HG03108 (cell line): ENCODE results near the gene PRKAG2.

Experiments
- ATAC-seq: cut with Tn5 transposase; IDR thresholded peaks from one replicate; pipeline ENCODE4 v1.9.1; 2021; ENCODE audit warnings: moderate library complexity; ENCODE audit not compliant: unreplicated experiment

The PRKAG2 gene

GRCh38 chr7:151631953-151632749 lies 244.8 kb downstream of the PRKAG2 start:
- peak; percentile 64 for ATAC-seq

GRCh38 chr7:151631570-151631952 lies 245.4 kb downstream of the PRKAG2 start:
- ATAC-seq = peak; percentile 23

GRCh38 chr7:151630851-151631569 lies 245.9 kb downstream of the PRKAG2 start:
- no peak for ATAC-seq

- ATAC-seq = no peak
These were observed 246.6 kb downstream of the PRKAG2 start for GRCh38 chr7:151630358-151630757.

- no peak for ATAC-seq
These were observed 247.1 kb downstream of the PRKAG2 start for GRCh38 chr7:151629713-151630272.

GRCh38 chr7:151628846-151629604 lies 247.9 kb downstream of the PRKAG2 start:
- no peak for ATAC-seq

- no peak for ATAC-seq
These were observed 250.3 kb downstream of the PRKAG2 start for GRCh38 chr7:151626422-151627115.

GRCh38 chr7:151625606-151626005 lies 251.3 kb downstream of the PRKAG2 start:
- no peak for ATAC-seq

GRCh38 chr7:151624246-151624928 lies 252.5 kb downstream of the PRKAG2 start:
- ATAC-seq = no peak

GRCh38 chr7:151623766-151624165 lies 253.1 kb downstream of the PRKAG2 start:
- ATAC-seq = no peak

- ATAC-seq = no peak
These were observed 255.0 kb downstream of the PRKAG2 start for GRCh38 chr7:151621961-151622360.

- no peak for ATAC-seq
These were observed 260.3 kb downstream of the PRKAG2 start for GRCh38 chr7:151616443-151617213.

GRCh38 chr7:151615784-151616183 lies 261.1 kb downstream of the PRKAG2 start:
- ATAC-seq = no peak

GRCh38 chr7:151615058-151615457 lies 261.9 kb downstream of the PRKAG2 start:
- ATAC-seq = no peak

GRCh38 chr7:151614019-151614418 lies 262.9 kb downstream of the PRKAG2 start:
- ATAC-seq = no peak

GRCh38 chr7:151611878-151612277 lies 265.0 kb downstream of the PRKAG2 start:
- ATAC-seq = no peak

- ATAC-seq = no peak
These were observed 265.9 kb downstream of the PRKAG2 start for GRCh38 chr7:151611041-151611440.

- no peak for ATAC-seq
These were observed 268.8 kb downstream of the PRKAG2 start for GRCh38 chr7:151608031-151608551.

- no peak for ATAC-seq
These were observed 269.4 kb downstream of the PRKAG2 start for GRCh38 chr7:151607464-151607867.
